HepG2 (cell line): ENCODE results near the gene PRR15L. TPM values are rescaled to one million over a fixed set of nuclear protein-coding genes. Genes with fewer than 3 reads are reported as not detected.

Experiments
- ATAC-seq: fragments of 200-7000 bp; cut with Tn5 transposase; 3 replicates; pipeline ENCODE4 v1.9.1; 2020; ENCODE audit warnings: mild to moderate bottlenecking, moderate library complexity
- BruUV-seq: library from RNA; stranded (reverse); fragments of 400-500 nt; replicated peaks from 2 replicates; lab custom pipeline; 2021; lab: Mats Ljungman, UMichigan
- CTCF ChIA-PET: fragments of 300-600 bp; formaldehyde crosslinking; extraction: SDS; loops from one replicate; lab custom pipeline; 2021; ENCODE audit warnings: low total read pairs, inconsistent platforms, low intra/inter-chr PET ratio; lab: Yijun Ruan, JAX
- POLR2A ChIA-PET: fragments of 350-600 bp; sonication (Branson Sonifier 250); formaldehyde crosslinking; loops from one replicate; lab custom pipeline; 2020; ENCODE audit warnings: antibody characterized with exemption, inconsistent platforms; lab: Yijun Ruan, JAX
- DNase-seq: peaks from one replicate; pipeline ENCODE4 v3.0.0-alpha.2; 2015; ENCODE audit warnings: low spot score
- FAIRE-seq: peaks from 3 replicates; lab custom pipeline; 2011; peaks lifted over from hg19 to GRCh38; lab: Jason Lieb, UNC
- H2AFZ ChIP-seq: one replicate; pipeline ENCODE4 v1.6.1; 2011; ENCODE audit warnings: low read length, inconsistent platforms
- H3K27ac ChIP-seq: fragments of 300-600 bp; 3 replicates; pipeline ENCODE4 v1.8.0; 2011; ENCODE audit warnings: mixed run types, mild to moderate bottlenecking, mixed read lengths, low read length, inconsistent platforms; ENCODE audit not compliant: insufficient read depth; ENCODE audit errors: extremely low read length
- H3K27me3 ChIP-seq, 2 experiments: fragments of 200-600 bp in 1 of 2; 2 replicates in 1 of 2; 3 replicates in 1 of 2; pipeline versions ENCODE4 v1.6.0 to v1.8.0; 2011; ENCODE audit warnings: low read length in 2 of 2, mild to moderate bottlenecking in 2 of 2, moderate library complexity in 2 of 2, inconsistent platforms in 1 of 2; ENCODE audit not compliant: insufficient read depth in 2 of 2, control insufficient read depth in 1 of 2
- H3K36me3 ChIP-seq, 2 experiments: fragments of 200-600 bp in 1 of 2; replicated peaks in 1 of 2; 2 replicates in 1 of 2; 3 replicates in 1 of 2; pipeline versions ENCODE4 v1.5.1 to v1.8.0; 2011; ENCODE audit warnings: low read length in 2 of 2, inconsistent platforms in 1 of 2; ENCODE audit not compliant: insufficient read depth in 2 of 2, control insufficient read depth in 1 of 2
- H3K4me1 ChIP-seq: 2 replicates; pipeline ENCODE4 v1.5.1; 2012; ENCODE audit warnings: low read length, inconsistent platforms; ENCODE audit not compliant: insufficient read depth
- H3K4me2 ChIP-seq: 2 replicates; pipeline ENCODE4 v1.6.0; 2011; ENCODE audit warnings: low read depth, low read length, inconsistent platforms
- H3K4me3 ChIP-seq, 3 experiments: fragments of 200-600 bp in 1 of 3; sonication (generic), shearing (Covaris generic) in 1 of 3; replicated peaks in 1 of 3; 2 replicates each; pipeline ENCODE4 v1.5.1; 2011 to 2016; ENCODE audit warnings: low read length in 3 of 3, inconsistent platforms in 2 of 3, low read depth in 2 of 3, mild to moderate bottlenecking in 2 of 3, control low read depth in 1 of 3, mixed read lengths in 1 of 3; ENCODE audit not compliant: insufficient read depth in 1 of 3
- H3K79me2 ChIP-seq: one replicate; pipeline ENCODE4 v1.6.1; 2011; ENCODE audit warnings: low read length, inconsistent platforms; ENCODE audit not compliant: insufficient read depth
- H3K9ac ChIP-seq: 2 replicates; pipeline ENCODE4 v1.6.0; 2011; ENCODE audit warnings: mild to moderate bottlenecking, low read depth, low read length, inconsistent platforms; ENCODE audit not compliant: insufficient read depth
- H3K9me3 ChIP-seq: 2 replicates; pipeline ENCODE4 v1.5.1; 2012; ENCODE audit warnings: mild to moderate bottlenecking, low read length
- H4K20me1 ChIP-seq: 2 replicates; pipeline ENCODE4 v1.6.0; 2011; ENCODE audit warnings: inconsistent platforms, mild to moderate bottlenecking, low read length, moderate library complexity; ENCODE audit not compliant: insufficient read depth
- ZNF484 ChIP-seq: sonication (generic); formaldehyde crosslinking; IDR thresholded peaks from 2 replicates; pipeline ENCODE4 v1.5.1; 2020; ENCODE audit warnings: mild to moderate bottlenecking, low read depth, missing genetic modification reagents, borderline replicate concordance
- WGBS: methylation state at CpG from one replicate; pipeline ENCODE4 v1.1.6; 2017; ENCODE audit warnings: low lambda C conversion rate; 5-methylcytosine and 5-hydroxymethylcytosine counted together
- in situ Hi-C: cut with HindIII; loops from 2 replicates; pipeline ENCODE4 v1.10.0; 2017; ENCODE audit warnings: low pct_unique_long_range_greater_than_20kb; ENCODE audit not compliant: extremely low pct_ligation_motif_present
- intact Hi-C: fragments of 100-400 bp; cut with micrococcal nuclease; formaldehyde crosslinking; loops from one replicate; pipeline ENCODE4 v1.10.0; 2022; ENCODE audit not compliant: unreplicated experiment
- polyA plus RNA-seq, 8 experiments: library from polyadenylated mRNA; depleted of rRNA in 3 of 8; stranded (reverse) in 7 of 8; unstranded in 1 of 8; fragments of >200 nt; fragmentation: Illumina TruSeq in 4 of 8; extraction: Trizol in 4 of 8; gene quantifications; 2 replicates each; pipeline versions ENCODE4 v1.2.1 to v1.2.3, GENCODE V29; 2011 to 2016; ENCODE audit warnings: low read depth in 4 of 8, missing spikeins in 1 of 8, mixed read lengths in 1 of 8; ENCODE audit not compliant: insufficient read depth in 1 of 8
- total RNA-seq, 5 experiments: library from RNA; depleted of rRNA; stranded (reverse); fragments of >200 nt; fragmentation: Illumina TruSeq; extraction: Trizol; gene quantifications; 2 replicates each; pipeline ENCODE4 v1.2.3, GENCODE V29; 2016; ENCODE audit warnings: low read depth in 1 of 5
- TF ChIP-seq, protein P1 (sequence below): sonication (generic); formaldehyde crosslinking; IDR thresholded peaks from 2 replicates; pipeline ENCODE4 v1.4.0; 2020; ENCODE audit warnings: missing genetic modification reagents

PRR15L gene
- total and polyA plus RNA-seq, 2 of the 13 experiments (the other 11 are each of a cell fraction or from before 2014, with no cell fraction given), result 0.44 to 2.0 TPM

DNA sequence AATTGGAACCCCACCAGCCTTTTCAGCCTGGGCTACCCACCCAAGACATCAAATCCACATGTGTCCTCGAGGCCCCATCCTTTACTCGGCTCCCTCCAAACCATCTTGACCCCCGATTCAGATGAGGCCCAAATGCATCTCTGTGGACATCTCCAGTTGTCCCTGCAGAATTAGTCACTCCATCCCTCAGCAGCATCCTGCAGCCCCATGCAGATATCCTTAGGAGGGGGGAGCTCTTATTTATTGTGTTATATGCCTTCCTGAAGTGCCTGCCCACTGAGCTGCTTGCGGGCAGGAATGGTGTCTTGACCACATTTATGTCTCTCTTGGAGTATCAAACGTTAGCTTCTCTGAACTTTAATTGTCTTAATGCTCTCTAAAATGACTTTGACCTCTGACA lies 28.8 kb upstream of the PRR15L start (continued):
- TF ChIP-seq, protein P1, sequence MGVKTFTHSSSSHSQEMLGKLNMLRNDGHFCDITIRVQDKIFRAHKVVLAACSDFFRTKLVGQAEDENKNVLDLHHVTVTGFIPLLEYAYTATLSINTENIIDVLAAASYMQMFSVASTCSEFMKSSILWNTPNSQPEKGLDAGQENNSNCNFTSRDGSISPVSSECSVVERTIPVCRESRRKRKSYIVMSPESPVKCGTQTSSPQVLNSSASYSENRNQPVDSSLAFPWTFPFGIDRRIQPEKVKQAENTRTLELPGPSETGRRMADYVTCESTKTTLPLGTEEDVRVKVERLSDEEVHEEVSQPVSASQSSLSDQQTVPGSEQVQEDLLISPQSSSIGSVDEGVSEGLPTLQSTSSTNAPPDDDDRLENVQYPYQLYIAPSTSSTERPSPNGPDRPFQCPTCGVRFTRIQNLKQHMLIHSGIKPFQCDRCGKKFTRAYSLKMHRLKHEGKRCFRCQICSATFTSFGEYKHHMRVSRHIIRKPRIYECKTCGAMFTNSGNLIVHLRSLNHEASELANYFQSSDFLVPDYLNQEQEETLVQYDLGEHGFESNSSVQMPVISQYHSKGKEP (CRISPR knock-in tag), result no peak

DNA sequence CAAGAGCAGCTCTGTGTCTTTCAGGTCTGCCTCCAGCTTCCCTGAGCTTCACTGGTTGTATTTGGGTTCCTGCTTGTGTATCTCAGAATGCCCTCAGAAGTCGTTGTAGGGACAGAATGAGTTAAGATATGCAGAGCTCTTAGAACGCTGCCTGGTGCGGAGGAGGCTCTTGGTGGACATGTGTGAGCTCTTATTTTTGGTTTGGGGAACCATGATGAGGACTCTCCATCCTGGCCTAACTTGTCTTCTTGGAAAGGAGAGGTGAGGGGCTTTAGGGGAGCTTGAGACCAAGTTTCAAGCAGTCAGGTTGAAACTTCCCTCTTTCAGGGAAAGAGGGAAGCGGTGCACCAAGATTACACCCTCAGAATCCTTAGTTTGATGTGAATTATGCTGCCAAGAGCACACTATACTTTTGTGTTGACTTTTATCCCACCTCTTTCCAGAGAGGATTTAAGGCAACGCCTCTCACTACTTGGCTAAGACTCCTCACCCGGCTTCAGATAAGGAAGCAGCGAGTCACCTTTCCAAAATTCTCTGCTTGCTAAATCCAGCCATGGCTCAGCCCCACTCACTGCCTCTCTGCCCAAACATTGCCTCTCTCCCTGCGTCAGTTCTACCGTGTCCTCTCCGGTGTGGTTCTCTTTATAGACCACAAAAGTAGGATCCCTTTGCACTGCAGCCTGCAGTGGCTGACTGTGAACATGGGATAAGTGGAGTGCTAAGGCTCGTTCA lies 26.0 kb upstream of the PRR15L start:
- in situ Hi-C loops, result no loop called here

More for the DNA sequence above, 26.0 kb upstream of the PRR15L start:
- Histone ChIP-seq H4K20me1 (peaks cover 3% of the 10 kb centered on the region; the same call in 1 of the 2 replicates), H3K27me3 (no peaks in the 10 kb centered on the region; a peak in 1 of 5 replicates), H3K9me3 (no peaks in the 10 kb centered on the region), H3K4me3 (no peak overlapping the region), H3K4me1 (peaks cover 13% of the 10 kb centered on the region; the same call in 1 of the 2 replicates), H2AFZ (no peak overlapping the region), H3K4me2 (no peak overlapping the region), H3K27ac (no peak overlapping the region), H3K79me2 (no peaks in the 10 kb centered on the region), H3K36me3 (peaks cover 24 to 50% of the 10 kb centered on the region in 2 experiments), H3K9ac (no peak overlapping the region)
- TF ChIP-seq ZNF484 (CRISPR knock-in tag), result no peak
- 93% methylated on average over 11 of the region's 11 CpGs for WGBS
- ATAC-seq, result no peak
- DNase-seq, result no peak
- CTCF ChIA-PET, result no interaction called here
- FAIRE-seq, result no peak
- POLR2A ChIA-PET, result interaction anchor here (1.5 kb wide), 1 partner anchor 13 kb away, joined by 4 read pairs; the partner anchor contains the start of gene CDK5RAP3
- intact Hi-C loops, result no loop called here
- BruUV-seq, result no TSS peak
